Testis (tissue), 3 donors: Measurements from ENCODE around the gene LIN7A. TPM values are rescaled to one million over a fixed set of nuclear protein-coding genes. Genes with fewer than 3 reads are reported as not detected.

Source experiments
- DNase-seq: peaks from one replicate; pipeline ENCODE4 v3.0.0-alpha.2; 2019
- H3K27ac ChIP-seq, 2 donors: fragments of 200-600 bp; sonication (generic); one replicate each; pipeline ENCODE4 v1.5.1; 2019
- H3K27me3 ChIP-seq: fragments of 200-600 bp; sonication (generic); one replicate; pipeline ENCODE4 v1.5.1; 2019
- H3K36me3 ChIP-seq: fragments of 200-600 bp; sonication (generic); one replicate; pipeline ENCODE4 v1.5.1; 2017; ENCODE audit warnings: low read depth; ENCODE audit errors: missing control alignments
- H3K4me1 ChIP-seq: fragments of 200-600 bp; sonication (generic); one replicate; pipeline ENCODE4 v1.5.1; 2019
- H3K4me3 ChIP-seq, 2 donors: fragments of 200-600 bp; sonication (generic); one replicate each; pipeline ENCODE4 v1.5.1; 2017 to 2019
- H3K9me3 ChIP-seq: fragments of 200-600 bp; sonication (generic); one replicate; pipeline ENCODE4 v1.5.1; 2017
- CTCF ChIP-seq, 3 experiments: fragments of 450-650 bp in 2 of 3; fragments of 200-600 bp in 1 of 3; sonication (generic) in 1 of 3; IDR thresholded peaks; one replicate each; pipeline ENCODE4 v1.5.1; 2016 to 2019; ENCODE audit warnings: antibody characterized with exemption in 3 of 3, mild to moderate bottlenecking in 2 of 3, moderate library complexity in 1 of 3
- POLR2A ChIP-seq: fragments of 450-650 bp; IDR thresholded peaks from one replicate; pipeline ENCODE4 v1.6.1; 2017; ENCODE audit warnings: antibody characterized with exemption, mild to moderate bottlenecking, moderate library complexity
- WGBS, 2 donors: methylation state at CpG; one replicate each; pipeline ENCODE4 v1.1.5; 2018; 5-methylcytosine and 5-hydroxymethylcytosine counted together
- intact Hi-C: fragments of 100-400 bp; cut with DNase I; formaldehyde crosslinking; loops from one replicate; pipeline ENCODE4 v1.15.1; 2023; ENCODE audit warnings: low total_unique reads
- polyA plus RNA-seq: library from polyadenylated mRNA; stranded (reverse); fragments of 350-450 nt; fragmentation: Illumina TruSeq; extraction: RNeasy Lipid Tissue Mini Kit (QIAGEN cat#74804); gene quantifications from one replicate; pipeline ENCODE4 v1.2.3, GENCODE V29; 2014; ENCODE audit warnings: low read depth, low replicate concordance; ENCODE audit not compliant: insufficient read depth
- total RNA-seq, 2 donors: library from RNA; depleted of rRNA; stranded (reverse); fragments of >200 nt; gene quantifications; one replicate each; pipeline ENCODE4 v1.2.3, GENCODE V29; 2016

Gene LIN7A
- total and polyA plus RNA-seq, 3 donors from 2014 or later = 5.8 to 48.6 (median 12.0) TPM

- no peak overlapping the region for H3K27ac ChIP-seq
- H3K4me1 ChIP-seq = no peaks in the 10 kb centered on the region
- no peaks in the 10 kb centered on the region for H3K9me3 ChIP-seq
- H3K27me3 ChIP-seq = no peaks in the 10 kb centered on the region
- no peak for DNase-seq
- no peak overlapping the region for H3K4me3 ChIP-seq
- TF ChIP-seq POLR2A (no peak), CTCF (IDR thresholded peaks at IDR 0.05) (no peak)
- intact Hi-C loops = no loop called here
- H3K36me3 ChIP-seq = no peaks in the 10 kb centered on the region
These were observed 88.4 kb downstream of the LIN7A start for GRCh38 chr12:80849337-80849736.

GRCh38 chr12:80848858-80849257 is 88.9 kb downstream of the LIN7A start:
- DNase-seq = no peak
- Histone ChIP-seq H3K27me3 (no peaks in the 10 kb centered on the region), H3K9me3 (no peaks in the 10 kb centered on the region), H3K36me3 (no peaks in the 10 kb centered on the region), H3K4me1 (no peaks in the 10 kb centered on the region), H3K27ac (no peak overlapping the region), H3K4me3 (no peak overlapping the region)
- no peak for TF ChIP-seq POLR2A
- TF ChIP-seq CTCF (IDR thresholded peaks at IDR 0.05) = no peak
- intact Hi-C loops = no loop called here
- WGBS, 2 donors = 93 to 96% methylated on average over 1 of the region's 1 CpG

GRCh38 chr12:80847575-80847974 is 90.2 kb downstream of the LIN7A start:
- Histone ChIP-seq H3K4me1 (no peaks in the 10 kb centered on the region), H3K36me3 (no peaks in the 10 kb centered on the region), H3K4me3 (no peak overlapping the region), H3K9me3 (no peaks in the 10 kb centered on the region), H3K27ac (no peak overlapping the region), H3K27me3 (no peaks in the 10 kb centered on the region)
- no peak for DNase-seq
- 86 to 89% methylated on average over 3 of the region's 3 CpGs for WGBS, 2 donors
- intact Hi-C loops = no loop called here
- no peak for TF ChIP-seq POLR2A
- no peak for TF ChIP-seq CTCF (IDR thresholded peaks at IDR 0.05)

- 54% methylated on average over 2 of the region's 2 CpGs for WGBS, 2 donors
- no peak for DNase-seq
- Histone ChIP-seq H3K4me1 (no peaks in the 10 kb centered on the region), H3K27ac (no peak overlapping the region), H3K36me3 (no peaks in the 10 kb centered on the region), H3K27me3 (no peaks in the 10 kb centered on the region), H3K9me3 (no peaks in the 10 kb centered on the region), H3K4me3 (no peak overlapping the region)
- intact Hi-C loops = no loop called here
- TF ChIP-seq CTCF (IDR thresholded peaks at IDR 0.05) = no peak
- TF ChIP-seq POLR2A = no peak
These were observed 90.8 kb downstream of the LIN7A start for GRCh38 chr12:80846952-80847351.

- H3K36me3 ChIP-seq = no peaks in the 10 kb centered on the region
- no peak overlapping the region for H3K4me3 ChIP-seq
- no peaks in the 10 kb centered on the region for H3K27me3 ChIP-seq
- no peaks in the 10 kb centered on the region for H3K4me1 ChIP-seq
- intact Hi-C loops = no loop called here
- TF ChIP-seq POLR2A (no peak), CTCF (IDR thresholded peaks at IDR 0.05) (no peak)
- 44 to 53% methylated on average over 5 of the region's 5 CpGs for WGBS, 2 donors
- no peak for DNase-seq
- no peak overlapping the region for H3K27ac ChIP-seq
- no peaks in the 10 kb centered on the region for H3K9me3 ChIP-seq
These were observed 92.1 kb downstream of the LIN7A start for GRCh38 chr12:80845639-80846038.
